C4-2B (cell line): ENCODE results near the gene SLC28A1.
A peak's percentile ranks its signal among the peaks of the same experiment; 100 is the strongest.

Experiments used
- H3K27ac ChIP-seq: fragments of 450-650 bp; 2 replicates; pipeline ENCODE4 v1.5.1; 2017
- ZFX ChIP-seq: fragments of 450-650 bp; IDR thresholded peaks from 2 replicates; pipeline ENCODE4 v1.6.1; 2017
- TF ChIP-seq, protein P1 (sequence below): fragments of 450-650 bp; conservative IDR thresholded peaks from 2 replicates; pipeline ENCODE4 v1.5.1; 2017; ENCODE audit warnings: mild to moderate bottlenecking

The SLC28A1 gene

DNA sequence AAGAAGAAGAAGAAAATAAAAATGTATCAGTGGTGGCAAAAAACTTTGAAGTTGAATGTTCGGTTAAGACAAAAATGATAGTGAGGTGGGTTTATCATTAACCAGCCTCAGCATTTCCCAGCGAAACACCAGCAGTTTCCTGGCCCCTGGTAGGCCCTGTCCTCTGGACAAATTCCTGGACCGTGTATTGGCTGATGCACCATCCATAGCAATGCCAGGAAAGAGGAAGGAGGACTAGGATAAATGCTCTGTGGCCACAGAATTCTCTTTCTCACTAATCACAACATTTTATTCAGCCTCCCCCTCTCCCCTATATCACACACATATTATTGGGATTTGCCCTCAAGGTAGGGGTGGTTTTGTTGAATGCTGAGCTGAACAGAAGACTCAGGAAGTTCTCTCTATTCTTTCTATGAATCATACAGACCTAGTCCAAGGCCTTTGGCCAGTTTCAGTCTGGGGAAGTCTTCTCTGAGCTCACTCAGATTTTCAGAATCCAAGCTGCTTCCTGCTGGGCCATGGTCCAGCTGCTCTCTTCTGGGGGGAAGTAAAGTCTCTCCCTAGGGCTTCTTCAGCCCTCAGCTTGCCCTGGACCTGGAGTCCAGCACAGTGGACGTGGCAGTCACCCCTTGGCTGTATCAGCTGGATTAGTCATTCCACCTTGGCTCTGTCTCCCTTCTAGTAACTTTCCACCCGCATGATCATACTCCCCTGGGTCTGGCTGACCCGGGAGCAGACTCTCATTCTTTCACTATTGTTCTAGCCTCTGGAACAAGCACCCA, 27.6 kb downstream of the SLC28A1 start:
- peak overlapping the region; percentile 24 for H3K27ac ChIP-seq
- no peak for TF ChIP-seq ZFX
- TF ChIP-seq, protein P1, sequence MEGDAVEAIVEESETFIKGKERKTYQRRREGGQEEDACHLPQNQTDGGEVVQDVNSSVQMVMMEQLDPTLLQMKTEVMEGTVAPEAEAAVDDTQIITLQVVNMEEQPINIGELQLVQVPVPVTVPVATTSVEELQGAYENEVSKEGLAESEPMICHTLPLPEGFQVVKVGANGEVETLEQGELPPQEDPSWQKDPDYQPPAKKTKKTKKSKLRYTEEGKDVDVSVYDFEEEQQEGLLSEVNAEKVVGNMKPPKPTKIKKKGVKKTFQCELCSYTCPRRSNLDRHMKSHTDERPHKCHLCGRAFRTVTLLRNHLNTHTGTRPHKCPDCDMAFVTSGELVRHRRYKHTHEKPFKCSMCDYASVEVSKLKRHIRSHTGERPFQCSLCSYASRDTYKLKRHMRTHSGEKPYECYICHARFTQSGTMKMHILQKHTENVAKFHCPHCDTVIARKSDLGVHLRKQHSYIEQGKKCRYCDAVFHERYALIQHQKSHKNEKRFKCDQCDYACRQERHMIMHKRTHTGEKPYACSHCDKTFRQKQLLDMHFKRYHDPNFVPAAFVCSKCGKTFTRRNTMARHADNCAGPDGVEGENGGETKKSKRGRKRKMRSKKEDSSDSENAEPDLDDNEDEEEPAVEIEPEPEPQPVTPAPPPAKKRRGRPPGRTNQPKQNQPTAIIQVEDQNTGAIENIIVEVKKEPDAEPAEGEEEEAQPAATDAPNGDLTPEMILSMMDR, result no peak

DNA sequence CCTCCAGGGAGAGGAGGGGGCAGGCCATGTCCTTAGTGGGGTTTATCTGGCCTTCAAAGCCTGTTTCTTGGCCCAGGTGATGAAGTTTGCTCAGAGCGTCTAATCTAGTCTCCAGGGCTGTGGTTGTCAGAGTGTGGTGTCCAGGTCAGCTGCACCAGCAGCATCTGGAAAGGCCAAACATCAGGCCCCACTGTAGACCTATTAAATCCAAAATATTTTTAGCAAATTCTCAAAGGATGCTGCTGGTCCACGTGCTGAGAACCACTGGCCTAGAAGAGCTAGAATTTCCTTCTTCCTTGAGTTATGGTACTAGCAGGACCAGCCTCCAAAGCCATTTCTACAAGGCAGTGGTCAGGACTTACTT, 28.9 kb downstream of the SLC28A1 start:
- TF ChIP-seq, protein P1, result no peak
- no peak for TF ChIP-seq ZFX
- H3K27ac ChIP-seq, result no peak overlapping the region

DNA sequence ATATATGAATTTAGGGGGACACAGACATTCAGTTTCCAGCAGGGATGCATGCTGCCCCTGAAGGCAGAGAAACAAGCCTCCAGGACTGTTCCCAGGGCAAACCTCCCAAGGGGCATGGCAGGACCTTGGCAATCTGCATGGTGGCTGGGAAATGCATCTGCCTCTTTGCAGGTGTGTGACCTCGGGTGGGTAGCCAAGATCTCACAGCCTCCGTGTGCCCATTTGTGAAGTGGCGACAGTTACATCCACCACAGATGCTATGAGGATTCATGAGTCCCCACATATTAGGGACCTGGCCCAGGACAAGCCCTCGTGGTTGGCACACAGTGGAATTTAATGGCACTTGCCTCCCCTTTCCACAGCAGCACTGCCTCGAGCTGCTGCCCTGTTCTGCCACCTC, 29.9 kb downstream of the SLC28A1 start:
- TF ChIP-seq, protein P1, result no peak
- TF ChIP-seq ZFX, result no peak

DNA sequence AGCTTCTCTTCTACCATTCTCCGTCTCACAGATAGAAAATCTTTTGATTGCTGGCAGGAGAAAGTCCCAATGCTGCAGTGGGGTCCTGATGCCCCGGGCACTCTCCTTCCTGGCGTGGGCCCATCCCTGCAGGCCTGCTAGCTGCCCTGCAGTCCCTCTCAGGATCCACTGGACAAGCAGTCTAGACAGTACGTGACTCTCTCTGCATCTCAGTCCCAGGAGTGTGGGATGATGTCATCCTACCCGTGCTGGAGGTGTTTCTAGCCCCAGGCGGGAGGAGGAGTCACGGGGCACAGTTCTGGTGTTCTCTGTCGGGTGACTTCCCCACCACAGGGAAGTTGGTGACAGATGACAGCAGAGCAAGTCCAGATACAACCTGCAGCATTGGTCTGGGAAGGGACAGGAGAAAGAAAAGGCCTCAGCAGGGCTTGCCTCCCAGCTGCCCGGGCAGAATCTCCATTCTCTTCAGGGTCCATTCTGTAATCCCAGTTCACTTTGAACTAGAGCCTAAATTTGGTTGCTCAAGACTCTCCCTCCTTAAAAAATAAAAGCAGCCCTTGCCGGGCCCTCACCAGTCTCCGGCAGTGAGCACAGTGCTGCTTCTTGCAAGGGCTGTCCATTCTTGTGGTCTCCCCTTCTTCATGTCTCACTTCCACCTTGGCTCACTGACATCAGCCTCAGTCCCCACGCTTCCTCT, 30.6 kb downstream of the SLC28A1 start:
- H3K27ac ChIP-seq, result peak overlapping the region; percentile 63

More for the DNA sequence above, 29.9 kb downstream of the SLC28A1 start:
- H3K27ac ChIP-seq, result peak overlapping the region; percentile 63

DNA sequence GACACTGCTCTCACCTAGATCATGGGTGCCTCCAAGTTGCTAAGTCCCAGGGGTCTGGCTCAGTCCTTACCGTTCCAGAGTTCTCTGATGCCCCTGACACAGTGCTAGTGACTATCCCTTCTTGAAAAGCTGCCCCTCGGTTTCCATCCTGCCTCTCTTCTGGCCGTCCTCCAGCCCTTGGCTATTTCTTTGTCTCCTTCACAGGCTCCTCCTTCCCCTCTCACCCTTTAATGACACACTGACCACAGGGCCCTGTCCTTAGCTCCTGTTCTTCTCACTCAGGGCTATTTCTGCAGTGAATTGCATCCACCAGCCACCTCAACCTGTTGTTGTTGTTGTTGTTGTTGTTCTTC, 31.1 kb downstream of the SLC28A1 start:
- no peak for TF ChIP-seq ZFX
- TF ChIP-seq, protein P1, result no peak
- H3K27ac ChIP-seq, result peak overlapping the region; percentile 63

More for the DNA sequence above, 30.6 kb downstream of the SLC28A1 start:
- no peak for TF ChIP-seq ZFX
- TF ChIP-seq, protein P1, result no peak

DNA sequence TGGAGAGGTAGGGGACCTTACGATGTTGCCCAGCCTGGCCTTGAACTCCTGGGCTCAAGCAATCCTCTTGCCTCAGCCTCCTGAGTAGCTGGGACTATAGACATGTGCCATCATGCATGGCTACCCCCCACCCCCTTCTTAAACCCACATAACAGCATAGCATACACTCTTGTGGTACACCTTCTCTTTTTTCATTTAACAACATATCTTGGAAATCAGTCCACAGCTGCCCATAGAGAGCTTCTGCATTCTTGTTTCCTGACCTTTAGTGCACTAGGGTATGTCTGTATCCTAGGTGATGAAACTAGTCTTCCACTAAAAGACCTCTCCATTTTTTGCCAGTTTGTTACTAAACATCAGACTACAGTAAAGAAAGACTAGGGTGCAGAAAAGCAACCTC, 33.0 kb downstream of the SLC28A1 start:
- H3K27ac ChIP-seq, result no peak overlapping the region
- no peak for TF ChIP-seq ZFX
- TF ChIP-seq, protein P1, result no peak

DNA sequence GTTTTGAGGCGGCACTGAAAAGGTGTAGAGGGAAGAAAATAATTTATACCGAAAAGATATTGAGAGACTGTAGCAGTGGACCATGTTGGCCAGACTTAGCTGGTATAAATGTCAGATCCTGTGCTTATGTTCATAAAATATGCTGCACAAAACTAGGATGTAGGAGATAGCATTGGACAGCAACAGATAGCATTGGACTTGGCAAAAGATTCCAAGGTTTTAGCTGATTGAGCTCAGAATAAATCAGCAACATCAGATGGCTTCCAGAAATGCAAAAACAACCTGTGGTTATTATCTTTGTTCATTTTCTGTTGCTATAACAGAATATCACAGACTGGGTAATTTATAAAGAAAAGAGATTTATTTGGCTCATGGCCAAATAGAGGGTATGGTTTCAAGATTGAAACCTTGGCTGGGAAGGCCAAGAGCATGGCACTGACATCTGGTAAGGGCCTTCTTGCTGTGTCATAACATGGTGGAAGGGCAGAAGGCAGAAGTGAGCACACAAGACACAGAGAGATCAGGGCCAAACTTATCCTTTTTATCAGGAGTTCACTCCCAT, 34.7 kb downstream of the SLC28A1 start:
- no peak overlapping the region for H3K27ac ChIP-seq
- no peak for TF ChIP-seq ZFX
- TF ChIP-seq, protein P1, result no peak
